Measurements from ENCODE around the gene GYS1.

Gene GYS1

DNA sequence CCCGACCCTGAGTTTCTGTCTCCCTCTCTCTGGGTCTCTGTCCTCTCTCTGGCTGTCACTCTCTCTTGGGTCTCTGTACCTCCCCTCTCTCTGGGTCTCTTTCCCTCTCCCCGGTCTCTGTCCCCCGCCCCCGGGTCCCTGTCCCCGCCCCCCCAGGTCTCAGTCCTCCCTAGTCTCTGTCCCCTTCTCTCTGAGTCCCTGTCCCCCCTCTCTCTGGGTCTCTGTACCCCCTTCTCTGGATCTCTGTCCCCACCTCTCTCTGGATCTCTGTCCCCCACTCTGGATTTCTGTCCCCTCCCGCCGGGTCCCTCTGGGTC, 30.3 kb downstream of the GYS1 start:
- no peak for DNase-seq

DNA sequence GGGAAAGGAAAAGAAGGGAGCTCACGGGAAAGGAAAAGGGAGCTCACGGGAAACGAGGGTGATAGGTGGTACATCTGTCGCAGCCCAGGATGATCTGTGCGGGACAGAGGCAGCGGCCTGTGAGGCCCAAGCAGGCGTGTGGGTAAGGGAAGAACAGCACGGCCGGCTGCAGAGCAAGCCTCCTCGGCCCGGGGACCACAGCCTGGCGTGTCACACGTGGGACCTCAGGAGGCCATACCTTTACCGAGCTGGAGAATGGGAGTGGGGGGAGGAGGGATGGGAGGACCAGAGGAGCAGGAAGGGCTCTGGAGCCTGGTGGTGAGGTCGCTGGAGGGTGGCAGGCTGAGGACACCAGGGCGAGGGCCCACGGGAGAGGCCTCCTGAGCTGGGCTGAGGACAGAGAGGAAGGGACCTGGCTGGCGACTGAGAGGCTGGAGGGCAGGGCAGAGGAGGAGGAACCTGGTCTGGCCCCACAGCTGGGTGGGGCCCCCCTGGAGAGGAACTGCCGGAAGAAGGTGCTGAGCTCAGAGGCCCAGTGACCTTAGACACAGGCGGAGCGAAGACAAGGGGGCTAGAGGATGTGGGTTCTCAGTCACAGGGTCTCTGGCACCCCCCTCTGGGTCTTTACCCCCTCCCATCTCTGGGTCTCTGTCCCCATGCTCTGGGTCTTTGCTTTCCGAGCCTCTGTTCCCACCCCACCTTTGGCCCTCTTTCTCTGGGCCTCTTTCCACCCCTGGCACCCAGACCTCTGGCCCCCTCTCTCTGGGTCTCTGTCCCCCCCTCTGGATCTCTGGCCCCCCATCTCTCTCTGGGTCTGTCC, 30.9 kb downstream of the GYS1 start:
- DNase-seq = no peak

DNA sequence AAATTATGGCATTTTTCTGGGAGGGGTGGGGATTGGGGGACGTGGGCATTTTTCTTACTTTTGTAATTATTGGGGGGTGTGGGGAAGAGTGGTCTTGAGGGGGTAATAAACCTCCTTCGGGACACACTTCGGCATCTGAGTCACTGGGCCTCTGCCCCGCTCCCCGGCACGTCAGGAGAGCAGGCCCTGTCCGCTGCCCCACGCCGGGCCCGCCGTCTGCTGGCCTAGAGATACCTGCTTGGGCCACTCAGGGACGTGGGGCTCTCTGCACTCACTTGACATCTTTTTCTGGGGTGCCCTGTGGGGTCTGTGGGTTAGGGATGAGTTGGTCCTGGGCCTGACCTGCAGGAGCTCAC, 31.5 kb downstream of the GYS1 start:
- no peak for DNase-seq

DNA sequence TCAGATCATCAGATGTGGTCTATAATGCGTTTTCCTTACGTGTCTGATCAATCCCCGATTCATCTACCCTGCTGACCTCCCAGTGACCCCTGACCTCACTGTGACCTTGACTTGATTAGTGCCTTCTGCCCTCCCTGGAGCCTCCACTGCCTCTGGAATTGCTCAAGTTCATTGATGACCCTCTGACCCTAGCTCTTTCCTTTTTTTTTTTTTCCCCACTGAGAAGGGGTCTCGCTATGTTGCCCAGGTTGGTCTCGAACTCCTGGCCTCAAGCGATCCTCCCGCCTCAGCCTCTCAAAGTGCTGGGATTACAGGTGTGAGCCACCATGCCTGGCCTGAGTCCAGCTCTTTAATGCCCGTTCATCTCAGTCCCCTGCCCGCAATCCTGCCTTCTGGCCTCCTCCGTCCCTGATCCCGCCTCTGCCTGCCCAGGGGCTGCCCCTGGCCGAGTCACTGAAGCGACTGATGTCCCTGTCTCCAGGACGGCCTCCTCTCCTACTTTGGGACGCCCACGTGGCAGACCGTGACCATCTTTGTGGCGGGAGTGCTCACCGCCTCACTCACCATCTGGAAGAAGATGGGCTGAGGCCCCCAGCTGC, 32.0 kb downstream of the GYS1 start:
- DNase-seq = no peak

DNA sequence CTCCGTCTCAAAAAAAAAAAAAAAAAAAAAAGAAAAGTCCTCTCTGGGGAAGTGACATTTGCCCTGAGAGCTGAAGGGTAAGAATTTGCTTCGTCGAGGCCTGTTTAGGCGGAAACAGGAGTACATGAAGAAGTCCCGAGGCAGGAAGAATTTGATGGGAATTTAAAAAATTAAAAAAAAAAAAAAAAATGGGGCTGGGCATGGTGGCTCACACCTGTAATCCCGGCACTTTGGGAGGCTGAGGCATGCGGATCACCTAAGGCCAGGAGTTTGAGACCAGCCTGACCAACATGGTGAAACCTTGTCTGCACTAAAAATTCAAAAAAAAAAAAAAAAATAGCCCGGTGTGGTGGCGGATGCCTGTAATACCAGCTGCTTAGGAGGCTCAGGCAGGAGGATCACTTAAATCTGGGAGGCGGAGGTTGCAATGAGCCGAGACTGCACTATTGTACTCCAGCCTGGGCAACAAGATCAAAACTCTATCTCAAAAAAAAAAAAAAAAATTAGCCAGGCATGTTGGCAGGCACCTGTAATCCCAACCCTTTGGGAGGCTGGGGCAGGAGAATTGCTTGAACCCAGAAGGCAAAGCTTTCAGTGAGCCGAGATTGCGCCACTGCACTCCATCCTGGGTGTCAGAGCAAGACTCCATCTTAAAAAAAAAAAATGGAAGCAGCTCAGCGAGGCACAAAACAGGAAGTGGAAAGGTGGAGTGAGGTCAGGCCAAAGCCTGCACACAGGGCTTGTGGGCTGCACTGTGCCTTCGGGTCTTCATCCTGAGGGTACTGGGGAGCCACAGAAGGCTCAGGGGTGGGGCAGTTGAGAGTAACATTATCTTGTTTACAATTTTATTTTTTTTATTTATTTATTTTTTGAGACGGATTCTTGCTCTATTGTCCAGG, 33.5 kb downstream of the GYS1 start:
- DNase-seq = no peak

DNA sequence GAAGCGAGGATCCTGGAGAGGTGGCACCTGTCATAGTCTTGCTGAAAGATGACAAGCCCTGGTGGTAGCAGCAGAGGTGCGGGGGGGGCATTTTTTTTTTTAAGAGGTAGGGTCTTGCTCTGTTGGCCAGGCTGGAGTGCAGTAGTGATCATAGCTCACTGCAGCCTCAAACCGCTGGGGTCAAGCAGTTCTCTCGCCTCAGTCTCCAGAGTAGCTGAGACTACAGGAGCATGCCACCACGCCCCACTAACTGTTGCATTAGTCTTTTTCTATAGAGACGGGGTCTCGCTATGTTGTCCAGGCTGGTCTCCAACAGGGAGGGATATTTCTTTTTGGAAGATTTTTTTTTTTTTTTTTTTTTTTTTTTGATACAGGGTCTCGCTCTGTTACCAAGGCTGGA, 35.1 kb downstream of the GYS1 start:
- DNase-seq = no peak

DNA sequence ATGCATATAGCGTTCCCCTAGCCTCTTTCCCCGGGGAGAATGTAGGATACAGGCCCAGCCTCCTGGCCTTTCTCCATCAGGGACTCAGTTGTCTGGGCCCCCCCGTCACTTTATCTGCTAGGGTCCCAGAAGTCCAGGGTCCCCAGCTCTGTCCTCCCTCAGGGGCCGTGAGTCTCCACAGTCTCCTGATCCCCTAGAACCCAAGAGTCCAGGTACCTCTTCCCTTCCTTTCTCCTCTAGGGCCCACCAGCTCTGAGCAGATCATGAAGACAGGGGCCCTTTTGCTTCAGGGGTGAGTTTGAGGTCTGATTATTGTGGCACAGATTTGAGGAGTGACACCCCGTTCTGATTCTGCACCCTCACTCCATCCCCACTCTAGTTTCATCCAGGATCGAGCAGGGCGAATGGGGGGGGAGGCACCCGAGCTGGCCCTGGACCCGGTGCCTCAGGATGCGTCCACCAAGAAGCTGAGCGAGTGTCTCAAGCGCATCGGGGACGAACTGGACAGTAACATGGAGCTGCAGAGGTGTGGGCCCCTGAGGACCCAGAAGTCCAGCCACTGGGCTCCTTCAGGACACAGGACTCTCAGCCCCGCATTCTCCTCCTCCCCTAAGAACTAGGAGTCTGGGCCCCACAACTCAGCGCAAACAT, 37.7 kb downstream of the GYS1 start:
- no peak for DNase-seq

DNA sequence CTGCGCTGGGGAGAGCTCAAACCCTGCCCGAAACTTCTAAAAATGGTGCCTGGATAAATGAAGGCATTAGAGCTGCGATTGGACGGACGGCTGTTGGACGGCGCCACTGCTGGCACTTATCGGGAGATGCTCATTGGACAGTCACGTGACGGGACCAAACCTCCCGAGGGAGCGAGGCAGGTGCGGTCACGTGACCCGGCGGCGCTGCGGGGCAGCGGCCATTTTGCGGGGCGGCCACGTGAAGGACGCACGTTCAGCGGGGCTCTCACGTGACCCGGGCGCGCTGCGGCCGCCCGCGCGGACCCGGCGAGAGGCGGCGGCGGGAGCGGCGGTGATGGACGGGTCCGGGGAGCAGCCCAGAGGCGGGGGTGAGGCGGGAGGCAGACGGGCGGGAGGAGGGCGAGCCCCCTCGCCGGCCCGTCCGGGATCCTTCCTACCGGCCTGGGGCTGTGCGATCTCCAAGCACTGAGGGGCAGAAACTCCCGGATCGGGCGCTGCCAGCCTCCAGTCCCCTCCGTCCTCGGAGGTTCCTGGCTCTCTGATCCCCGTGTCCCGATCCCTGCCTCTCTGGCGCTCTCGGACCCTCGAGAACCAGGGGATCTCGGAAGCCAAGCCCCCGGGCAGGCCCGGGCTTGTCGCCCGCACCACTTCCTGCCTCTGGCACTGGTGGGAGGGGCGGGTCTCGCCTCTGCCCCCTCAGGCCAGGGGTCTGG, 38.4 kb downstream of the GYS1 start, which contains the start of gene BAX:
Gene BAX (plus strand): TSS at position 281 of the 713 bp plus-strand sequence. CDS start 54 bp downstream, at position 335.
- DNase-seq = peak; percentile 94

DNA sequence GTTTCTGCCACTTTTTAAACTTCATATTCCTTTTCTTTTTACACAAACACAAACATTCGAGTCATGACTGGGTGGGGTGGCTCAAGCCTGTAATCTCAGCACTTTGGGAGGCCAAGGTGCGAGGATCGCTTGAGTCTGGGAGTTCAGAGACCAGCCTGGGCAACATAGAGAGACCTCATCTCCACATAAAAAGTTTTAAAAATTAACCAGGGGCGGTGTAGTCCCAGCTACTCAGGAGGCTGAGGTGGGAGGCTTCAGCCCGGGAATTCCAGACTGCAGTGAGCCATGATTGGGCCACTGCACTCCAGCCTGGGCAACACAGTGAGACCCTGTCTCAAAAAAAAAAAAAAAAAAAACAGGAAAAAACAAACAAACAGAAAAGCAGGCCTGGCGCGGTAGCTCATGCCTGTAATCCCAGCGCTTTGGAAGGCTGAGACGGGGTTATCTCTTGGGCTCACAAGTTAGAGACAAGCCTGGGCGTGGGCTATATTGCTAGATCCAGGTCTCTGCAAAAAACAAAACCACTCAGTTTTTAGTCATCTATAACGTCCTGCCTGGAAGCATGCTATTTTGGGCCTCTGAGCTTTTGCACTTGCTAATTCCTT, 39.0 kb downstream of the GYS1 start:
- no peak for DNase-seq

DNA sequence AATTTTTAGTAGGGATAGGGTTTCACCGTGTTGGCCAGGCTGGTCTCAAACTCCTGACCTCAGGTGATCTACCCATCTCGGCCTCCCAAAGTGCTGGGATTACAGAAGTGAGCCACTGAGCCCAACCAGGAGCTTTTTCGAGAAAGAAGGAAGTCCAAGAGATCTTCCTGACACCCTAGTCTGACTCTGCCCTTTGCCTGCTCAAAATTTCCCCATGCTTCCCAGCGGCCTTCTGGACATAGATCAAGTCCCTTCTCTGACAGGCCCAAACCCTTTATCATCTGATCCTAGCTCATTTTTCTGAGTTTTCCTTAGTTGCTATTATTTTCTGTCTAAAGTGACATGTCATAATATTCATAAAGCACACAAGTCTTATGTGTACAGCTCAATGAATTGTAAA, 40.0 kb downstream of the GYS1 start:
- DNase-seq = no peak

DNA sequence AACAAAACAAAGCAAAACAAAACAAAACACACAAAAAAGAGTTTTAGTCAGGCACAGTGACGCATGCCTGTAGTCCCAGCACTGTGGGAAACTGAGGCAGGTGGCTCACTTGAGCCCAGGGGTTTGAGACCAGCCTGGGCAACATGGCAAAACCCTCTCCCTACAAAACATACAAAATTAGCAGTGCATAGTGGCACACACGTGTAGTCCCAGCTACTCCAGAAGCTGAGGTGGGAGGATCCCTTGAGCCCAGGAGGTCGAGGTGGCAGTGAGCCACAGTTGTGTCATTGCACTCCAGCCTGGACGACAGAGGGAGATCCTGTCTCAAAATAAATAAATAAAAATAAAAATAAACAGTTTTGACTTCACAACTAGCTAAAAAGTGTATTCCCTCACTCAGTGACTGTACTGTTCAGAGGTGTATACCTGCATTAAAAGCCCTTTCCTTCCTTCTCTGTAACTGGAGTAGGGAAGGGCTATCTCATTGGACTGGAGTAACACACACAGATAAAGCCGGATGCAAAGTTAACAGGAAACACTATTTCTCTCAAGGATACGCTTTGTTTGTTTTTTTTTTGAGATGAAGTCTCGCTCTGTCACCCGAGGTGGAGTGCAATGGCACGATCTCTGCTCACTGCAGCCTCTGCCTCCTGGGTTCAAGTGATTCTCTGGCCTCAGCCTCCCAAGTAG, 42.1 kb downstream of the GYS1 start:
- DNase-seq = no peak

DNA sequence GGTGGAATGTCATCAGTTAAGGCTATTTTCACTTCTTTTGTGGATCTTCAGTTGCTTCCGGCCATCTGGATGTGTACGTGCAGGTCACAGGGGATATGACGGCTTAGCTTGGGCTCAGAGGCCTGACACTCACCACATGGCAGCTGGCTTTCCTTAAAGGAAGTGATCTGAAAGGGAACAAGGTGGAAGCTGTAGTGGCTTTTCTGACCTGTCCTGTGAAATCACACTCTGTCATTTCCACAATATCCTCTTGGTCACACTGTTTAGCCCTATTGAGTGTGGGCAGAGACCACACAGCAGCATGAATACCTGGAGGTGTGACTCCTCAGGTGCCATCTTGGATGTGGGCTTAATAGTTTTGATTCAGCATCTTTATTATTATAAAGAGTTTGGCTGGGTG, 43.0 kb downstream of the GYS1 start:
- no peak for DNase-seq

DNA sequence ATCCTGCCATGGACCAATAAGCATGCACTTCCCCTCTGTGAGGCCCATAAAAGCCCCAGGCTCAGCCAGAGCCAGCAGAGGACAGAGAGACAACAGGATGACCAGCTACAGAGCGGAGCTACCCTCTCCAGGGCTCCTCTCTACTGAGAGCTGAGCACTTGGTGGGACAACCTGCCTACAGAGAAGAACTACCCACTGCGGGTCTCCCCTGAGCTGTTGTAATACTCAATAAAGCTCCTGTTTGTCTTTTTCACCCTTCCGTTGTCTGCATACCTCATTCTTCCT, 45.9 kb downstream of the GYS1 start:
- no peak for DNase-seq

DNA sequence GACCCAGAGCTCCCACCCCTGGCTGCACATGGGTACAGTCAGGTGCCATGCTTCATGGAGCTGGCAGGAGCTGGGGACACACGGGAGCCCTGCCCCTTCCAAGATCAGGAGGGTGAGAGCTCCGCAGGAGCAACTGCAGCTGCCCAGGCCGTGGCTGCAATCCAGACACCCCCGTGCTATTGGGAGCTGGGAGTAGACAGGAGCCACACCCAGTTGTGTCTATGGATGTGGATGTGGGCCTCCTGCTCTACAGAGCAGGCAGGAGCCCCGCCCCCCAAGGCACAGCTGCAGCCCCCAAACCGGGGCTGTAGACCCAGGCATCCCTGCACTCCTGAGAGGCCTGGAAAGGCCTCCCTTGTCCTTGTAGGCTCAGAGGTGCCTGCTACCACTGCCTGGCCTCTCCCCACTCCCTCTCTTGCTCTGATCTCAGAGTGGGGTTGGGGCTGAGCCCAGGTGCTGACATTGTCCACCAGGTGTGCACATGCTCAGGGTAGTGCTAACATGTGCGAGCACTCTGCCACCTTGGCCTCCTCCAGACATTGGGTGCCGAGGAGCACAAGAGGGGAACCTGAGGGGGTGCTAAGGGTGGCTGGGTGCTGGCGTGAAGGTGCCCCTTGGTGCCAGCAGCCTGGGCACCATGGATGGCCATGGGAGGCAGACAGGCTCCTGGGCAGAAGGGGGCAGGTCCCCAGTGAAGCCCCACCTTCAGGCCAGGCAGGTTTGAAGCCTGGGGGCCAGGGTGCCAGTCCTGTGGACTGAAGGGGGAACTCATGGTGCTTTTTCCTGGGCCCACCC, 46.4 kb downstream of the GYS1 start:
- no peak for DNase-seq

DNA sequence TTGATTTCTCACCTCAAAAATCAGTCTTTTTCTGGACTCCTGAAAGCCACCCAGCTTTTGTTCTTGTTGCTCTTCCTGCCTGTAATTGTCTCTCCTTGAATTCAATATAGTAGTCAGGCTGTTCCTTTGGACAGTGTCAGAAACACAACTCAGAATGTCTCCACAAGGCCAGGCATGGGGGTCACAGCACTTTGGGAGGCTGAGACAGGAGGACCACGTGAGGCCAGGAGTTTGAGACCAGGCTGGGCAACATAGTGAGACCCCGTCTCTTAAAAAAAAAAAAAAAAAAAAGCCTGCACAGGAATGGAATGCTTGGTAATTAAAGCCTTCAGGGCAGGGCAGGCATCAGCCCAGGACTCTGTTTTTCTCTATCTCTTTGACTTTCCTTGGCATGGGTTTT, 47.3 kb downstream of the GYS1 start:
- DNase-seq = no peak

DNA sequence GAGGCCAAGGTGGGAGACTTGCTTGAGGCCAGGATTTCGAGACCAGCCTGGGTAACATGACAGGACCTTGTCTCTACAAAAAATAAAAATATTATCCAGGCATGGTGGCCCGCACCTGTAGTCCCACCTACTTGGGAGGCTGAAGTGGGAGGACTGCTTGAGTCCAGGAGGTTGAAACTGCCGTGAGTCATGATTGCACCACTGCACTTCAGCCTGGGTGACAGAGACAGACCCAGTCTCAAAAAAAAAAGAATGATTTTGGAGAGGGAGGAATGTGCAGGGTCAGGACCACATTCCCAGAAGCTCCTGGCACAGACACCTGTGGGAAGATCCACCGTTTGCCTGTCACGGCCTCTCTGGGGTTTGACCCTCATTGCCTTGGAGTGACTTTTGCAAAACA, 47.7 kb downstream of the GYS1 start:
- no peak for DNase-seq

DNA sequence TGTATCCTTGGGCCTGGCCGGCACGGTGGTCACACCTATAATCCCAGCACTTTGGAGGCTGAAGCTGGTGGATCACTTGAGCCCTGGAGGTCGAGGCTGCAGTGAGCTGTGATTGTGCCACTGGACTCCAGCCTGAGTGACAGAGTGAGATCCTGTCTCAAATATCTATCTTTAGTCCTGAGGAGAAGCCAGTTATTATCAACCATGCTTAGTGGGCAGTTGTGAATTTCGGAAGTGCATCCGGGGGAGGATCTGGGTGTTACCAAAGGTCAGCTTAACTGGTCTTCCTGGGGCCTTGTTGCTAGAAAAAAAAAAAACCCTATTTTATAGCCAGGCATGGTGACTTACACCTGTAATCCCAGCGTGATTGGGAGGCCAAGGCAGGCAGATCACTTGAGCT, 50.0 kb downstream of the GYS1 start:
- DNase-seq = no peak

DNA sequence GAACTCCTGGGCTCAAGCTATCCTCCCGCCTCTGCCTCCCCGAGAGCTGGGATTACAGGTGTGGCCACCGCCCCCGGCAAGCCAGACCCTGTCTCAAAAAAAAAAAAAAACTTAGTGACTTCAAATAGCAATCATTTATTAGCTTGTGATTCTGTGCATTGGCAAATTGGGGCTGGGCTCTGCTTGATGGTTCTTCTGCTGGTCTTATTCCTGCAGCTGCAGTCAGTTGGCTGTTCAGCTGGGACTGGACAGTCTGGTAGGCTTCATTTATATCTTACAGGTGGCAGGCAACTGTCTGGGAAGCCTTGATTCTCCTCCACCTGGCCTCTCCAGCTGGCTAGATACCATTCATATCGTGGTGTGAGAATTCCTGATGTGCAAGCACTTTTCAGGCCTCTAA, 52.2 kb downstream of the GYS1 start:
- DNase-seq = no peak

DNA sequence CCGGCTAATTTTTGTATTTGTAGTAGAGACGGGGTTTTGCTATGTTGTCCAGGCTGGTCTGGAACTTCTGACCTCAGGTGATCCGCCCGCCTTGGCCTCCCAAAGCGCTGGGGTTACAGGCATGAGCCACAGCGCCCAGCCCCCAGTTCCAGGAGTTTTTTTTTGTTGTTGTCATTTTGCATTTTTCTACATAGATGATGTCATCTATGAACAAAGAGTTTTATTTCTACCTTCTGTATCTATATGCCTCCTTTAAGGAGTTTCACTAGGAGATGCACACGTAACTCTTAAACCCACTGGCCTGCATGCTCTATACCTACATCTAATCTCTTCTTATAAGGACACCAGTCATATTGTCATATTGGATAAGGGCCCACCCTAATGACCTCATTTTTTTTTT, 54.9 kb downstream of the GYS1 start:
- no peak for DNase-seq

DNA sequence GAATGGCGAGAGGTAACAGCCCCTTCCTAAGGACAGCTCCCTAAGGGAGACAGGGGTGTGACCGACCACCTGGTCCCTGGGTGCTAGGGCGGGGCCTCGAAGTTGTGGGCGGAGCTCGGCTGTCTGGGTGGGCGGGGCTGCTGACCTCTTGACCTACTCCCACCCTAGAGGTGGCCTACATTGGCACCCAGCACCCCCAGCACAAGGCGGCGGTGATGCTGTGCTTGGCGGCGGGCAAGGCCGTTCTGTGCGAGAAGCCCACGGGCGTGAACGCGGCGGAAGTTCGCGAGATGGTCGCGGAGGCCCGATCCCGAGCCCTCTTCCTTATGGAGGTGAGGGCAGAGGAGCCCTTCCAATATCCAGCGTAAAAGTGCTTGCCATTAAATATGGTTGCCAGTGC, 57.2 kb downstream of the GYS1 start:
- no peak for DNase-seq

DNA sequence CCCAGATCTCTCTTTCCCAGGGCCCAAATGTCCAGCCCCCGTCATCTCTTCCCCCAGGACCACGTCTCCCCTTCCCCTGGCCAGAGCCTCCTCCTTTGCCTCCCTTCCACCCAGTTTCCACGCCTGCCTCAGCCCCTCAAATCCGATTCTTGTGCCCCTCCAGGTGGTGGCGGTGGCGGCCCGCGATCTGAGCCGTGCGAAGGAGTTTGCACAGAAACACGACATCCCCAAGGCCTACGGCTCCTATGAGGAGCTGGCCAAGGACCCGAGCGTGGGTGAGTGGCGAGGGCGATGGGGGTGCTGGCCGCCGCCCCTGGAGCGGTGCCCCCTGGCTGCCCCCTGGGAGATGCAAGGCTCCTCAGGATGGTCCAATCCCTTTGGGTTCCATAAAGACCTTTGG, 58.3 kb downstream of the GYS1 start:
- DNase-seq = no peak
